OCI-LY1 (cell line): ENCODE data around the gene NAV2.

ENCODE experiments used
- CTCF ChIP-seq: fragments of 200-600 bp; sonication (generic), shearing (Covaris generic); IDR thresholded peaks from 2 replicates; pipeline ENCODE4 v1.5.1; 2017; ENCODE audit warnings: mild to moderate bottlenecking, antibody characterized with exemption, low read length, moderate library complexity, mixed read lengths
- EZH2 ChIP-seq: fragments of 200-600 bp; sonication (generic), shearing (Covaris generic); IDR thresholded peaks from 2 replicates; pipeline ENCODE4 v1.8.0; 2017; ENCODE audit warnings: borderline replicate concordance, mixed run types, mild to moderate bottlenecking, antibody characterized with exemption, low read length, moderate library complexity, mixed read lengths

GRCh38 chr11:20163783-20164481, 451.3 kb downstream of the NAV2 start:
- no peak for TF ChIP-seq CTCF
- no peak for TF ChIP-seq EZH2
